CD4-positive, alpha-beta T cell (primary cell): Measurements from ENCODE around the gene PCDHA1. TPM values are rescaled to one million over a fixed set of nuclear protein-coding genes. Genes with fewer than 3 reads are reported as not detected.

Experiments
- ATAC-seq: fragments of 200-7000 bp; cut with Tn5 transposase; one replicate; pipeline ENCODE4 v1.10.0; 2022; ENCODE audit warnings: mild to moderate bottlenecking; ENCODE audit not compliant: poor library complexity
- CTCF ChIA-PET: fragments of 350-600 bp; sonication (Branson Sonifier 250); formaldehyde crosslinking; loops from one replicate; lab custom pipeline; 2021; ENCODE audit warnings: antibody characterized with exemption, inconsistent platforms; lab: Charles Lee
- POLR2A ChIA-PET: fragments of 350-600 bp; sonication (Branson Sonifier 250); formaldehyde crosslinking; loops from one replicate; lab custom pipeline; 2021; ENCODE audit warnings: antibody characterized with exemption, inconsistent platforms; lab: Charles Lee
- DNase-seq, 14 experiments: peaks; one replicate each; pipeline ENCODE4 v3.0.0-alpha.2; 2013 to 2020; ENCODE audit warnings: mixed read lengths in 2 of 14
- H3K27ac ChIP-seq, 2 donors: one replicate each; pipeline versions ENCODE4 v1.5.1 to v1.7.0; 2013; ENCODE audit warnings: low read length in 2 of 2, low read depth in 1 of 2, mild to moderate bottlenecking in 1 of 2
- H3K27me3 ChIP-seq, 2 experiments: 1 replicate in 1 of 2; 2 replicates in 1 of 2; pipeline versions ENCODE4 v1.6.1 to v1.7.0; 2013; ENCODE audit warnings: low read length in 2 of 2, control low read depth in 1 of 2, mild to moderate bottlenecking in 1 of 2, moderate library complexity in 1 of 2; ENCODE audit not compliant: insufficient read depth in 2 of 2, control insufficient read depth in 1 of 2
- H3K36me3 ChIP-seq: one replicate; pipeline ENCODE4 v1.6.1; 2013; ENCODE audit warnings: low read length, control low read depth; ENCODE audit not compliant: insufficient read depth
- H3K4me1 ChIP-seq: one replicate; pipeline ENCODE4 v1.6.1; 2013; ENCODE audit warnings: low read length, control low read depth; ENCODE audit not compliant: insufficient read depth
- H3K4me3 ChIP-seq: one replicate; pipeline ENCODE4 v1.5.1; 2013; ENCODE audit warnings: mild to moderate bottlenecking, low read length, moderate library complexity
- H3K9me3 ChIP-seq, 2 experiments: 1 replicate in 1 of 2; 2 replicates in 1 of 2; pipeline versions ENCODE4 v1.6.1 to v1.7.0; 2013; ENCODE audit warnings: low read length in 2 of 2, mild to moderate bottlenecking in 2 of 2, control low read depth in 1 of 2, moderate library complexity in 1 of 2; ENCODE audit not compliant: control insufficient read depth in 1 of 2, insufficient read depth in 1 of 2
- H3K27ac Mint-ChIP-seq: one replicate; pipeline ENCODE4 v1.8.0; 2020; ENCODE audit warnings: mixed read lengths
- H3K27me3 Mint-ChIP-seq: one replicate; pipeline ENCODE4 v1.8.0; 2021; ENCODE audit warnings: mixed read lengths
- H3K36me3 Mint-ChIP-seq: one replicate; pipeline ENCODE4 v1.8.0; 2021; ENCODE audit warnings: low read depth, mixed read lengths
- H3K4me1 Mint-ChIP-seq: one replicate; pipeline ENCODE4 v1.8.0; 2021; ENCODE audit warnings: low read depth, mixed read lengths
- H3K4me3 Mint-ChIP-seq: one replicate; pipeline ENCODE4 v1.8.0; 2020; ENCODE audit warnings: mild to moderate bottlenecking, mixed read lengths
- H3K9me3 Mint-ChIP-seq: one replicate; pipeline ENCODE4 v1.8.0; 2020; ENCODE audit warnings: mixed read lengths
- CTCF ChIP-seq: fragments of 200-600 bp; IDR thresholded peaks from one replicate; pipeline ENCODE4 v1.8.0; 2022; ENCODE audit warnings: antibody characterized with exemption, mild to moderate bottlenecking
- intact Hi-C, 2 experiments: fragments of 100-400 bp; cut with DNase I in 1 of 2; cut with micrococcal nuclease in 1 of 2; formaldehyde crosslinking; loops; one replicate each; pipeline versions ENCODE4 v1.15.1 to v1.9.0; 2023 to 2025; cut with DNase I, micrococcal nuclease
- total RNA-seq, 174 experiments: library from RNA in 2 of 174; stranded (reverse) in 2 of 174; gene quantifications; one replicate each; pipeline ENCODE4 v1.2.3 and lab custom pipeline; 2021 to 2026

PCDHA1 gene
- total RNA-seq, 2 experiments from 2014 or later: not detected

DNA sequence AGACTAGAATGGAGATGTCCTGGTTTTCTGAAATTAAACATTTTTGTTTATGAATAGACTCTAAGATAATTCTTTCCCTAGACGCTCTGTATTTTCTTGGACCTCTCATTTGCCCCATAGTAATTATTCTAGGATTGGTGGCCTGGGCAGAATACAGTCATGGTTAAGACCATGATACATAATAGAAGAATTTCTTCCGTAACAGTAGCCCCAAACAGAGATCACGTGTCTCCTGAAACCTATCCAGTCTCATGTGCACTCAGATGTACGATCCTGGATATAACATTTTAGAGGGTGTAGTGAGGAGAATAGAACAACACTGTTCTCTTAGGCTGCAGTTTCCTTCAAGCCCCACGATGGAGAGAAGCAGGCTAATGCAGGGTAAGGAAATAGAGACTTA lies 202.7 kb downstream of the PCDHA1 start:
- Mint-ChIP-seq H3K27me3 (peaks cover 34% of the 10 kb centered on the region), H3K4me1 (no peaks in the 10 kb centered on the region), H3K27ac (no peak overlapping the region), H3K36me3 (no peaks in the 10 kb centered on the region), H3K4me3 (no peak overlapping the region), H3K9me3 (no peaks in the 10 kb centered on the region)
- intact Hi-C loops: no loop called here
- Histone ChIP-seq H3K4me3 (no peak overlapping the region), H3K27ac (no peak overlapping the region), H3K36me3 (no peaks in the 10 kb centered on the region), H3K9me3 (peaks cover 0 to 5% of the 10 kb centered on the region in 2 experiments), H3K4me1 (no peaks in the 10 kb centered on the region), H3K27me3 (peaks cover 0 to 6% of the 10 kb centered on the region in 2 experiments)
- CTCF ChIA-PET: no interaction called here
- no peak for TF ChIP-seq CTCF
- ATAC-seq (no peak), DNase-seq (no peak)
- POLR2A ChIA-PET: no interaction called here

DNA sequence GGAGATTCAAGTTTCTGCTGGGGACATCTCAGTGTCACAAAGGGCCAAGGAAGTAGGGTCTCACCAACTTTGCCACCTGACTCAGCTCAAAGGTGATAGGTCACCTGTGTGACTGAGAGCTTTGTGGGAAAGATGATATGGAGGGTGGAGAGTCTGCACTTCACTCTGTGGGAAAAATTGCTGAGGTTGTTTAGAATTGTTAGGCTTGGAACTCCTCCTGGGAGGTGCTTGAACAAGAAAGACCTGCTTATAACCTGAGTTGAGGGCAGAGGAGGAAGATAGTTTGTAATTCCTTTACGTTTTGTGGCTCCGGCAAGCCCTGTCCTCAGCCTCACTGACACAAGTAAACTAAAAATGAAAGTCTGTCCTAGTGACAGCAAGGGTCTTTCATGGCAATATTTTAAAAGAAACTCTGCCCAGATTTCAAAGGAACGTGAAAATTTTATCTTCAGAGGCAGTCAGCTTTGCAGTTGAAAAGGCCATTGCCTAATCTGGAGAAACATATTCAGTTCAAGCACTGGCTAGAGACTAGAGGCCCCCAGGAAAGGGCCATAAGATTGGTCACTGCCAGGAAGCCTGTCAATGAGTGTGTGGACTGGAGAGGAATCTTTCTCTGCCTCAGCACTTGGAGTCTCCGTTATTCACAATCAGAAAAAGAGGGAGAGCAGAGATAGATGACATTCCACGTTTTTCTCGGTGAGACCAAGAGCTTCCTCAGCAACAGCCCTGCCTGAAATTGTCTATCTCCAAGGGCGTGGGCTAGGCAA lies 203.5 kb downstream of the PCDHA1 start:
- Mint-ChIP-seq H3K9me3 (no peaks in the 10 kb centered on the region), H3K36me3 (no peaks in the 10 kb centered on the region), H3K27ac (no peak overlapping the region), H3K4me3 (no peak overlapping the region), H3K27me3 (peaks cover 30% of the 10 kb centered on the region), H3K4me1 (no peaks in the 10 kb centered on the region)
- TF ChIP-seq CTCF: no peak
- no peaks in the 10 kb centered on the region for H3K36me3 ChIP-seq
- DNase-seq: no peak
- ChIA-PET CTCF (no interaction called here), POLR2A (no interaction called here)
- H3K4me1 ChIP-seq: no peaks in the 10 kb centered on the region
- no peak overlapping the region for H3K4me3 ChIP-seq
- H3K9me3 ChIP-seq: peaks cover 0 to 5% of the 10 kb centered on the region in 2 experiments
- no peak overlapping the region for H3K27ac ChIP-seq
- intact Hi-C loops: no loop called here
- ATAC-seq: no peak
- peaks cover 0 to 6% of the 10 kb centered on the region in 2 experiments for H3K27me3 ChIP-seq

- Histone ChIP-seq H3K27ac (no peak overlapping the region), H3K9me3 (no peaks in the 10 kb centered on the region), H3K4me3 (no peak overlapping the region), H3K4me1 (no peaks in the 10 kb centered on the region), H3K27me3 (peaks cover 0 to 6% of the 10 kb centered on the region in 2 experiments), H3K36me3 (no peaks in the 10 kb centered on the region)
- no peak overlapping the region for H3K27ac Mint-ChIP-seq
- ChIA-PET POLR2A (no interaction called here), CTCF (no interaction called here)
- H3K4me3 Mint-ChIP-seq: no peak overlapping the region
- ATAC-seq: no peak
- no peak for TF ChIP-seq CTCF
- no peaks in the 10 kb centered on the region for H3K4me1 Mint-ChIP-seq
- H3K36me3 Mint-ChIP-seq: no peaks in the 10 kb centered on the region
- DNase-seq: no peak
- intact Hi-C loops: no loop called here
- H3K27me3 Mint-ChIP-seq: peaks cover 15% of the 10 kb centered on the region
- H3K9me3 Mint-ChIP-seq: no peaks in the 10 kb centered on the region
Measured at GRCh38 chr5:140992828-140993227, 206.9 kb downstream of the PCDHA1 start.
